Stomach smooth muscle (tissue), 2 donors: Measurements from ENCODE around the gene MPP4.
"Not testable (repeated sequence)": the region's sequence is repeated elsewhere in the genome, so short reads cannot be mapped to it uniquely, and the experiment has no call there.

ENCODE experiments used
- H3K27ac ChIP-seq: one replicate; pipeline ENCODE4 v1.7.0; 2013; ENCODE audit warnings: mild to moderate bottlenecking, low read length, inconsistent platforms
- H3K27me3 ChIP-seq, 2 donors: one replicate each; pipeline ENCODE4 v1.7.0; 2013; ENCODE audit warnings: low read length in 2 of 2; ENCODE audit not compliant: insufficient read depth in 2 of 2, control insufficient read depth in 1 of 2
- H3K36me3 ChIP-seq, 2 donors: one replicate each; pipeline ENCODE4 v1.7.0; 2013; ENCODE audit warnings: low read length in 2 of 2; ENCODE audit not compliant: control insufficient read depth in 2 of 2, insufficient read depth in 2 of 2
- H3K4me1 ChIP-seq: one replicate; pipeline ENCODE4 v1.7.0; 2013; ENCODE audit warnings: low read length; ENCODE audit not compliant: control insufficient read depth, insufficient read depth
- H3K4me3 ChIP-seq, 2 donors: one replicate each; pipeline ENCODE4 v1.7.0; 2013; ENCODE audit warnings: low read length in 2 of 2
- H3K9ac ChIP-seq, 2 donors: one replicate each; pipeline ENCODE4 v1.7.0; 2013; ENCODE audit warnings: low read length in 2 of 2, mild to moderate bottlenecking in 1 of 2
- H3K9me3 ChIP-seq, 2 donors: one replicate each; pipeline ENCODE4 v1.7.0; 2013; ENCODE audit warnings: low read length in 2 of 2; ENCODE audit not compliant: control insufficient read depth in 2 of 2
- donor health status: healthy.
- donor health status: Pancreatic carcinoma.

Gene MPP4

DNA sequence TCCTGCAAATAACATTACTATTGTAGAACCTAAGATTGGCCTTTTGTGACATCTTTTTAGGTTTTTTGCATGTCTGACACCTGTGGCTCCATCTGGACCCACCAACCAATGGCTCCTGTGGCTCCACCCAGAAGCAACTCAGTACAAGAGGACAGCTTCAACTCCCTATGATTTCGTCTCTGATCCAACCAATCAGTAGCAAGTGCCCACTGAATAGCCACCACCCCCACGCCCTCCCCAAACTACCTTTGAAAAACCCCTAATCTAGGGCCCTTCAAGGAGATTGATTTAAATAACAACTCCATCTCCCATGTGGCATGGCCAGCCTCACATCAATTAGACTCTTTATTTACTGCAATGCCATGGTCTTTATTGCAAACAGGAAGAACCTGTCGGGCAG, 23.6 kb downstream of the MPP4 start:
- Histone ChIP-seq H3K27me3 (no peaks in the 10 kb centered on the region), H3K4me3 (no peak overlapping the region), H3K9ac (no peak overlapping the region), H3K36me3 (no peaks in the 10 kb centered on the region), H3K4me1 (no peaks in the 10 kb centered on the region), H3K27ac (no peak overlapping the region), H3K9me3 (no peaks in the 10 kb centered on the region)

DNA sequence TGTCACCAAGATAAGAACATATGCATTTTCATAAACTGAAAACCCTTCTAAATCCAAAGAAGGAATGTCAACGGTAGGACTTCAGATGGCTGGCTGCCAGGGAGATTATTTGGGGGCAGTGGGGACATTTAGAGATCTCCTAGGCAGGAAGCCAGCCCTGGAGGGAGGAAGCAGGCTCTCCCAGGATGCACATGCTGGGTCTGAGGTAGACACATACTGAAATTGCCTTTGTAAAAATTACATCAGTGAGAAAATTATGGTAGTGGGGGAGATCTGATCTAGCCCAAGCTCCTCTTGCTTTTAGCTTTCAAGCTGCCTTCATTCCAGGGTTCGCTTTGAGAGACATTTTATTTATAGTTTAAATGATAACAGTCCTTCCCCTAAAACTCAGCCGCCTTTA, 24.1 kb downstream of the MPP4 start:
- Histone ChIP-seq H3K27ac (no peak overlapping the region), H3K4me1 (no peaks in the 10 kb centered on the region), H3K9ac (no peak overlapping the region), H3K9me3 (no peaks in the 10 kb centered on the region), H3K36me3 (no peaks in the 10 kb centered on the region), H3K4me3 (no peak overlapping the region), H3K27me3 (no peaks in the 10 kb centered on the region)

- H3K4me3 ChIP-seq = no peak overlapping the region
- no peak overlapping the region for H3K9ac ChIP-seq
- no peaks in the 10 kb centered on the region for H3K27me3 ChIP-seq
- H3K4me1 ChIP-seq = no peaks in the 10 kb centered on the region
- H3K9me3 ChIP-seq = peaks cover 0 to under 1% of the 10 kb centered on the region in 2 donors
- H3K36me3 ChIP-seq = no peaks in the 10 kb centered on the region
- no peak overlapping the region for H3K27ac ChIP-seq
Observed at GRCh38 chr2:201673546-201673945, 24.9 kb downstream of the MPP4 start.

DNA sequence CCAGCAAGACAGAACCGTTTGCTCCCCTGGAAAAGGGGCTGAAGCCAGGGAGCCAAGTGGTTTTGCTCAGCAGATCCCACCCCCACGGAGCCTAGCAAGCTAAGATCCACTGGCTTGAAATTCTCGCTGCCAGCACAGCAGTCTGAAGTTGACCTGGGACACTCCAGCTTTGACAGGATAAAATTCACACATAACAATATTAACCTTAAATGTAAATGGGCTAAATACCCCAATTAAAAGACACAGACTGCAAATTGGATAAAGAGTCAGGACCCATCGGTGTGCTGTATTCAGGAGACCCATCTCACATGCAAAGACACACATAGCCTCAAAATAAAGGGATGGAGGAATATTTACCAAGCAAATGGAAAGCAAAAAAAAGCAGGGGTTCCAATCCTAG, 27.2 kb downstream of the MPP4 start:
- H3K27ac ChIP-seq, H3K4me1 ChIP-seq, H3K9me3 ChIP-seq, H3K36me3 ChIP-seq, H3K4me3 ChIP-seq, H3K9ac ChIP-seq, H3K27me3 ChIP-seq: not testable (repeated sequence)

DNA sequence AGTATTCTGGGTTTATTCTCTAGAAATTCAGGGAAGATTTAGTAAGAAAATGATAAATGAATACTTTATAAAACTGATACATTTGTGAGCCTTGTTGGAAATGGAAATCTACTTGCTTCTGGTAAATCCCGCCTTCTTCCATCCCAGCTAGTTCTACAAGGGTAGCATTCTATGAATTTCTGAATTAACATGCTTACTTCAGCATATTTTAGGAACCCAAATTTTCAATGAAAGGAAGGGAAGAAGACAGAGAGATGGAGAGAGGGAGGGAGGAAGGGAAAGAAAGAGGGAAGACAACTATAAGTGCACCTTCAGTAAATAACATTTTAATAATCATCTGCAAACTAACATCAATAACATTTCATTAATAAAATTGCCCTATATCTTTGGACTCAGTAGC, 28.6 kb downstream of the MPP4 start:
- Histone ChIP-seq H3K4me3 (no peak overlapping the region), H3K36me3 (no peaks in the 10 kb centered on the region), H3K9me3 (peaks cover 0 to 5% of the 10 kb centered on the region in 2 donors), H3K4me1 (no peaks in the 10 kb centered on the region), H3K27me3 (no peaks in the 10 kb centered on the region), H3K27ac (no peak overlapping the region), H3K9ac (no peak overlapping the region)

GRCh38 chr2:201668402-201668910, 30.0 kb downstream of the MPP4 start:
- Histone ChIP-seq H3K36me3 (no peaks in the 10 kb centered on the region), H3K27me3 (no peaks in the 10 kb centered on the region), H3K4me3 (no peak overlapping the region), H3K9me3 (peaks cover 0 to 5% of the 10 kb centered on the region in 2 donors), H3K4me1 (no peaks in the 10 kb centered on the region), H3K9ac (no peak overlapping the region), H3K27ac (no peak overlapping the region)

- Histone ChIP-seq H3K27me3 (no peaks in the 10 kb centered on the region), H3K9ac (no peak overlapping the region), H3K4me1 (no peaks in the 10 kb centered on the region), H3K4me3 (no peak overlapping the region), H3K9me3 (peaks cover 0 to 5% of the 10 kb centered on the region in 2 donors), H3K36me3 (no peaks in the 10 kb centered on the region), H3K27ac (no peak overlapping the region)
Observed at GRCh38 chr2:201664334-201664733, 34.1 kb downstream of the MPP4 start.

GRCh38 chr2:201661366-201661765, 37.1 kb downstream of the MPP4 start:
- H3K4me3 ChIP-seq = no peak overlapping the region
- H3K4me1 ChIP-seq = no peaks in the 10 kb centered on the region
- no peak overlapping the region for H3K9ac ChIP-seq
- no peaks in the 10 kb centered on the region for H3K36me3 ChIP-seq
- H3K27ac ChIP-seq = no peak overlapping the region
- H3K9me3 ChIP-seq = no peaks in the 10 kb centered on the region
- no peaks in the 10 kb centered on the region for H3K27me3 ChIP-seq

GRCh38 chr2:201660293-201660895, 38.0 kb downstream of the MPP4 start:
- H3K27ac ChIP-seq = no peak overlapping the region
- no peak overlapping the region for H3K9ac ChIP-seq
- no peaks in the 10 kb centered on the region for H3K36me3 ChIP-seq
- H3K4me3 ChIP-seq = no peak overlapping the region
- H3K4me1 ChIP-seq = no peaks in the 10 kb centered on the region
- H3K27me3 ChIP-seq = no peaks in the 10 kb centered on the region
- no peaks in the 10 kb centered on the region for H3K9me3 ChIP-seq

GRCh38 chr2:201656740-201657139, 41.7 kb downstream of the MPP4 start:
- Histone ChIP-seq H3K9ac (no peak overlapping the region), H3K36me3 (no peaks in the 10 kb centered on the region), H3K27me3 (no peaks in the 10 kb centered on the region), H3K4me1 (no peaks in the 10 kb centered on the region), H3K9me3 (no peaks in the 10 kb centered on the region), H3K4me3 (no peak overlapping the region), H3K27ac (no peak overlapping the region)

DNA sequence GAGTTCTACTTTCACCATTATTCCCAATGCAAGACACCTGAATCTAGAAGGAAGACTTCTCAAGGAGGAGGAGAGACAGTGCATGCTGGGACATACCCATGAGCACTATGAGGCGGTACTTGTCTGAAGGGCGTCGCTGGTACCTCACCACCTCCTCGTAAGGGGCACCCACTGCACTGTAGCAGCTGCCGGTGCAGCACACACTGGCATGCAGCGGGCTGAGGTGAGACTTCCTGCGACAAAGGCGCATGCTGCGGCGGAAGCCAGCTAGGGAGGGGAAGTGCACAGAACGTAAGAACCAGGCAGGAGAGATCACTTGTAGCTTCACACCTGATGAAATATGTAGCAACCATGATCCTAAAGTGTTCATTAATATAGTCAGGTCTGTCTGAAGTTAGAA, 42.3 kb downstream of the MPP4 start:
- no peak overlapping the region for H3K4me3 ChIP-seq
- H3K9me3 ChIP-seq = no peaks in the 10 kb centered on the region
- H3K27ac ChIP-seq = no peak overlapping the region
- H3K9ac ChIP-seq = no peak overlapping the region
- no peaks in the 10 kb centered on the region for H3K4me1 ChIP-seq
- H3K36me3 ChIP-seq = no peaks in the 10 kb centered on the region
- H3K27me3 ChIP-seq = no peaks in the 10 kb centered on the region
